CD4-positive, alpha-beta T cell treated with Interleukin-15 for 4 hours (primary cell): ENCODE data around the gene SHMT2.

Source experiments
- DNase-seq: peaks from one replicate; pipeline ENCODE4 v3.0.0-alpha.2; 2020; ENCODE audit warnings: low spot score

Gene SHMT2

DNA sequence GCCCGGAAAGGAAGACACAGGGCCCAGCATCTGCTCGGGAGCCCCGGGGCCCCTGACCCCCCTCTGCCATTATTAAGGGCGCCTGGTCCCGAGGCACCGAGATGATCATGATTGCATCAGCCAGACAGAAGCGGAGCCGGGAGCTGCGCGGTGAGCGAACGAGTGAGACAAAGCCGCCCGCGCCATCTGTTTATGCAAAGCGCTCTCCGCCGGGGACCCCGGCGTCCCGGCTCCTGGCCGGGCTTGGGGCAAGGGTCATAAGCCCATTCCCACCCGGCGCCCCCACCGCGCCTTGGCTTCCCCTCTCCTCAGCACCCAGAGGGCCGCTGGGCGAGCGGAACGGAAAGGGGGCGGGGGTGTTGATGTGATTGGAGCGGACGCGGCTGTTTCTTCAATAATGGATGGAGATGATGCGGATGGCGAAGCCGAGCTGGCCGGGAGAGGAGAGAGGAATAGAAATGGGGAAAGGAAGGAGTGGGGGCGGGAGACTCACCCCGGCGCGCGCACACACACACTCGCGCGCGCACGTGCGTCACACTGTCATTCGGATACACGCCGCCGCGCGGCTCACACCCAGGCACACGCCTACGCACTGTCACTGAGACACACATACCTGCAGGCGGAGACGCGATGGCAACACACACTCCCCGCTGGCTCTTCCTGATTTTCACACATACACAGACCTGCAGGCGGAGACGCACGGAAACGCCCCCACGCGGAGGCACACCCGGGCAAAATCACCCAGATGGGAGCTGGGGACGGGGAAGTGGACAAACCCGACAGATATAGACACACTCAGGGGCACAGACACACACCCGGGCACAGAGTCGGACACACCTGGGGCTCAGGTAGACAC lies 10.8 kb downstream of the SHMT2 start:
- peak; percentile 74 for DNase-seq

- DNase-seq, result no peak
Measured at GRCh38 chr12:57240926-57241401, 11.5 kb downstream of the SHMT2 start.

DNA sequence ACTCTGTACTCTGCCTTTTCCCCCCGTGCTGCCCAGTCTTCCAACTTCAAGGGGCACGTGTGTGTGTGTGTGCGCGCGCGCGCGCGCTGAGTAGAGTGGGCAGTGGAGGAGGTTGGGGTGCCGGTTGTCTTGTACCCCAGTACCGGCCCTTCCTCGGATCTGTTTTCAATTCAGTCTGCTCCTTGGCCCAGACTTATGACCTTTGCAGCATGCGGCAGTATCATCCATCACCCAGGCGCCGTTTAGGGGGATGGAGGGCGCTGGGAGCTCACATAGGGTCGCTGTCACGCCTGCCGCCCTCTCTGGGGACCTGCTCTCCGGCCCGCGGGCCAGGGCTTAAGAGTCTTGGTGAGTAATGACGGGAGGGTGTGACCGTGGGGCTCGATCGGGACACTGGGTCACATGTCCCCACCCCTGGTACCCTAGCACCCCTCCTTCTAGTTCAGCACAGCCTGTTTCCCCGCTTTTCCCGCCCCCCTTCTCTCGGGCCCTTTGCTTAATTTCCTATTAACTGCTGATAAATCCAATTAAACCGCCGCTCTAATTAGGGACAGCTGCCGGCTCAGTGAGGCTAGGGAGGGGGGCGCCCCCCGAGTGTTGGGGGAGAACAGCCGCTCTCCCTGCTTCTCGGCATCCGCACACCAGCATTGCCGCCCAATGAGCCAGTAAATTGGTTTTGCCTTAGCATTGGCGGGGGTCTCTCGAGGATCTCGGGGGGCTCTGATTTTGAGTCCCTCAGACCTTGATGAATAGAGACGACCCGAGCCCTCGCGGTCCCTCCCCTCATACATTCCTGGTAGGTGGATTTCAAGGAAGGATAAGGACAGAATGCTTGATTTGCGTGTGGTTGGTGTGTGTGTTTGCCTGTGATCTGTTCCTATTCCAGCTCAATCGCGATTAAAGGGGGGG lies 12.1 kb downstream of the SHMT2 start:
- DNase-seq, result no peak

DNA sequence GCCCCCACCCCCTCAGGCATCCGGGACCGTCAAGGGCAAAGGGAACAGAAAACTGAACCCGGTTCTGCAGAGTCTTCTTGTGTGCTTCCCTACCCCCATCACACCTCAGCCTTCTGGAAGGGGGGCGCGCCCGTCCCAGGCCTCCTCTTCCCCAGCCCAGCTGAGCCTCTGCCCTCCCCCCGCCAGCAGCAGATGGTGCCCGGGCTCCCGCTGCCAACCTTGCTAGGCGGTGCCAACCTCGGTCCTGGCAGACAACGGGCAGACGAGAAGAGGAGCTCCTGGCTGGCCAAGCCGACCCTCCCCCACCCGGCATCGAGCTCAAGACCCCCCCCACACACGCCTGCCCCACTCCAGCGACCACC lies 12.8 kb downstream of the SHMT2 start:
- no peak for DNase-seq

GRCh38 chr12:57242691-57243454 lies 13.4 kb downstream of the SHMT2 start:
- DNase-seq, result peak; percentile 55

DNA sequence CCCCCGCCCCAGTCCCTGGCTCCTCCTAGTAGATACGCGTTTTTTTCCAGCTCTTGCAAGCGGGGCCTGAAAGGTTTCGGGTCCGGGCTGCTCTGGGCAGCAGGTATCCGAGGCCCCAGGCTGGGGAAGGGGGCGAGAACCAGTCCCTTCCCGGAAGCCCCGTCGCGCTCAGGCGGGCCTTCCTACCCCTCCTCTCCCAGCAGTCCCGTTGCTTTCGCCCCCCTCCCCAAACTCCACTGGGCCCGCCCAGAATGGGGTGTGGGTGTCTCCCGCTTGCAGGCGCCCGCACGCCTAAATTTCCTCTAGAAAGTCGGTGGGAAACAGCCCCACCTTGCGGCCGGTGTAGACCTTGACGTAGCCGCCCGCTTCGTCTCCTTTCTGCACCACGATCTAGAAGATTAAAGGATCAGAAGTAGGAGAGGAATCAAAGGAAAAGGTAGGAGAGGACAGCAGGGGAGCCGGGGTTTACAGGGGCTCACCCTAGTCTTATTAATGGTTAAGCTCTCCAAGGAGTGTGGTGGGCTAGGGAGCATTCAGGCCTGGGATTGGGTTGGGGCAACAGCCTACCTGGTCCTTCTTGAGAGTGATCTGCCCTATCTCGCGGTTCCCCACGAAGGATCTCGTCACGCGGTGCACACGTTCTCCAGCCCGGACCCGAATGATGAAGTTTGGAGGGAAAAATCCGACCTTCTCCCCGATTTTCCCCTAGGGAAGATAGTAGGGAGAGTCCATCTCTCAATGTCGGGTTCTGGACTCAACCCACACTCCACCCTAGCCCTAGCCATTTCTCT lies 14.2 kb downstream of the SHMT2 start:
- peak; percentile 81 for DNase-seq

GRCh38 chr12:57244312-57244696 lies 14.8 kb downstream of the SHMT2 start:
- no peak for DNase-seq

DNA sequence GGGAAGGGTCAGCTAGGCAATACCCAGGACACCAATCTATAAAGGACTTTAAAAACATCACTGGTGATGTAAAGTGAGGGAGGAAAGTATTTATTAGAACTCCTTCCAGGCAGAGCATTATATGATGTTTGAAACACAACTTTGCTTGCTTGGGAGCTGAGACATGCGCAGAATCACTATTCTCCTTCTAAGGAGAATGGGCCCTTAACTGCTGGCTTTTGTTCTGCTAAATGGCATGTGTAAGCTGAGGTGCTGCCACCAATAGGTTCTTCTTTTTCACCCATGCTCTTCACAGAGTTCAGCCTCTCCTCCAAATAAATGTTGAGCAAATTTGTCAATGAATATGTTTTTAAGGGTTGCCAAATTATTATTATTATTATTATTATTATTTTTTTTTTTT lies 17.5 kb downstream of the SHMT2 start:
- DNase-seq, result no peak

DNA sequence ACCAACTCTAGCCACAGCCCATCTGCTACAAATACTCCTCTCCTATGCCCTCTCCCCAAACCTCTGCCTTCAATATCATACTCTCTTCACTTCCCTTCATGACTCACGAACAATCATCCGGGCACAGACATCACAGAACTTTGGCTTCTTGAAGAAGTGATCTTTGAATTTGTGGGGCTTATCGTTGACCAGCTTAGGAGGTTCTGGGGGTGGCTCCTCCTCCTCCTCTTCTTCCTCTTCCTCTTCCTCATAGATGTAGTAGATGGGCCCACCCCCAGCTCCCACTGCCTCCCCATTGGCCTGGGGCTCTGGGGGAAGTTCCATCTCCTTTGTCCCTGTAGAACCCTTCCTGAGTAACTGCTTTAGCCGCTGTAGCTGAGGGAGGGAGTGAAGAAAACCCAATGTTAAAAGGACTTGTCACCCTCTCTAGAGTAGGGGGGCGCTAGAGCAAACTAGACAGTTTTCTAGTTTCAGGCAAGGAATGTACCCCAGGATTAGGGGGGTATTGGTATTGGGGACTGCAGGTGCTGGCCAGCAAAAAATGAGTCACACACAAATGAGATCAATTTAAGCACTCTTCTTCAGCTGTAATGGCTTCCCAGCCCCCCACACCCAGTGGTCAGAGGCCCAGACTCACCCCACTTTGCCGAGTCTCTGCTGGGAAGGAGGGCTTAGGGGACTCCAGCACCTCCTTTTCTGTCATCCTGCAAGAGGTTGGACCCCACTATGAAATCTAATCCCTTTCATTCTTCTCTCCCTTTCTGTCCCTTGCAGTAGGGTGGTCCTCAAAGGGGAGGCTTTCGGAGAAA lies 19.6 kb downstream of the SHMT2 start:
- no peak for DNase-seq

DNA sequence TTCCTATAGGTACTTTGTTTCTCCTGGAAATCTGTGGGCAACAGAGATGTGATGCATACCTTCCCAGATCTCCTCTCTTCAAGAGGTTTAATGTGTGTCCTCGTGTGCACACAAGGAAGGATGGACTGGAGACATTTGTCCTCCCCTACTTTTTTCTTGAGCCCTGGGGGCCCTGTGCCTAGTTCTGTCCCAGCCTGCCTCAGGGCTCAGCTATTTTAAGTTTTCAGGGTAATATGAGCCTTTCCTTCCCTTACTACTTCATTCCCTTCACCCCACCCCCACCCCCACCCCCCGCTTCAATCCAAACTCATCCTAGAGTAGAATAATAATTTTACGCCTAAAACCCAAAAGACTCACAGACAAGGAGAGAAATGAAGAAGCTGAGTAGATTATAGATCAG lies 21.0 kb downstream of the SHMT2 start:
- no peak for DNase-seq

DNA sequence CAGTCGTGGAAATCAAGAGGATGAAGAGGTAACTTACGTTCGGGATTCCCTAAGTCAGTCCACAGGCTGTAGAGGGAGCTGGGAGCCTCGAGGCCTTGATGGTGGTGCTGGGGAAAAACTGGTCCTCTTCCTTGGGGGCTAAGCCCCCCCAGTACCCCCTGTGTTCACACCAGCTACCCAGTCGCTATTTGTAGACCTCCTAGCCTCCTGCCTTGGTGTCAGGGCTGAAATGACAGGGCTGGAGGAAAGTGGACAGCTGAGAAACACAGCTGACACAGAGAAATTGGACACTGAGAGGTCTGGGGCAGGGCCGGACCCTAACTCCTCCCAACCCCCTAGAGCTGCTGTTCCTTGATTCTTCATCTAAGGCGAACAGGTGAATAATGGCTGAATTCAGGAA lies 21.4 kb downstream of the SHMT2 start, which contains the start of gene STAC3:
STAC3 (minus strand) TSS at position 232 of the 400 bp plus-strand sequence. CDS start 1,551 bp downstream, outside the sequence.
- DNase-seq, result no peak

DNA sequence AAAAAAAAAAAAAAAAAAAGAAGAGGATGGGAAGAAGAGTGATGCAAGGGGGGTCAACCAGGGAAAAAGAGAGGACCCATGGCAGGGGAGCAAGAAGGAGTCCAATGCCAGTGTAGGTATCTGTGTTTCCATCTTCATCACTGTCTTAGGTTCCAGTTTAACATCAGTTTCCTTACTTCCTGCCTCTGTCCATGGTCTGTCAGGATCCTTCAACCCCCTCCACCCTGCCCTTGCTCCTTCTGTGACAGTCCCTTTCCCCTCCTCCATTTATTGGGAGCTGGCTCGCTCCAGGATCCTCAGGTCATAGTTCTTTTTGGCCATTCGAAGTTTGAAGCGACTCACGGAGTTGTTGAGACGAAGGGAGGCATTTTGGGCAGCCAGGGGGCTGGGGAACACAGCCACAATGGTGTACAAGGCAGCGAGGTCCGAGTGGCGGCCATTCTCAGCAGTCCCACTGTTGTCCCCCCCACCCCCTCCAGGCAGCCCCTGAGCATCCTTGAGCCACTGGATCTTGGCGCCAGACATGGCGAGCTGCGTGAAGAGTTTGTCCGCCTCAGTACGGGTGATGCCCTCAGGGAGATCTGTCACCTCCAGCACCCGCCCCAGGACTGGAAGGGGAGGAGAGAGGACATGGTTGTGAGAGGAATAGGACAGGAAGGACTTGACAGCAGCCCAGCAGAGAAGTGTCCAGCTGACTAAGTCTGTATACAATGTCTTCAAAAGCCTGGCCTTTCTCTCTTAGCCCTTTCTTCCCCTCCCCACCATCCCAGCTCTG lies 25.2 kb downstream of the SHMT2 start:
- no peak for DNase-seq

DNA sequence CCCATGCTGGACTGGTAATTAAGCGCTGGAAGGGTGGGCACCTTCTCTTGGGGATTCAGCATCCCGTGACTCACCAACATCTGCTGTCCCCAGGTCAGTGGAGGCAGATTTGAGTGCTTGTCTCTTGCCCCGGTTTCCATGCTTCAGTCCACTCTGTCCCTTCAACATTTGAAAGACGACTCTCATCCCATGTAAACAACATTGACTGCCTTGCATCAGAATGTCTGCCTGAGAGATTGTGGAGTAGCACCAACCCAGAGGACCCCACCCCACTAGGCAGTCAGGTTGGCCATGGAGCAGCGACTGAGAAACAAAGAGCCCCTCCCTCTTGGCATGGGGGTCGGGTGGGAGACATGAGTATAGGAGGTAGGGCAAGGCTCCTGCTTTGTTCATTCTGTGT lies 26.4 kb downstream of the SHMT2 start:
- DNase-seq, result no peak

- no peak for DNase-seq
Measured at GRCh38 chr12:57258977-57259970, 29.8 kb downstream of the SHMT2 start.

GRCh38 chr12:57260366-57260765 lies 30.9 kb downstream of the SHMT2 start:
- DNase-seq, result no peak

DNA sequence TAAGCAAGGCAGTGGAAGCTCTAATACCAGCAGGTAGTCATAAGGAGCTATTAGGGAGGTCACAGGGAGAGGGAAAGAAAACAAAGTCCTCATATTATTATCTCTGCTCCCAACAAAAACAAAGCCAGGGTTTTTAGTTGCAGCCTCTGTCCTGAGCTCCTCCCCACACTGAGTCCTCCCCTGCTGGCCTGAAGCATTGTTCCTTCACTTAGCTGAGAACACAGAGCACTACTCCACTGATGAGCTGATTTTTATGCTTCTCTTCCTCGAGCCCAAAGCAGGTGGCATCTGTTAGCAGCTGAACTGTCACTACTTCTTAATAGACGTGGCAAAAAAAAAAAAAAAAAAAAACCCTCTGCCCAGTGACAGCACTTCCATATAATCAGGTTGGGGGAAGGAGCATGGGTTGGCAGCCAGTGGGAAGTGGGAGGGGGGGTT lies 31.9 kb downstream of the SHMT2 start:
- DNase-seq, result no peak

DNA sequence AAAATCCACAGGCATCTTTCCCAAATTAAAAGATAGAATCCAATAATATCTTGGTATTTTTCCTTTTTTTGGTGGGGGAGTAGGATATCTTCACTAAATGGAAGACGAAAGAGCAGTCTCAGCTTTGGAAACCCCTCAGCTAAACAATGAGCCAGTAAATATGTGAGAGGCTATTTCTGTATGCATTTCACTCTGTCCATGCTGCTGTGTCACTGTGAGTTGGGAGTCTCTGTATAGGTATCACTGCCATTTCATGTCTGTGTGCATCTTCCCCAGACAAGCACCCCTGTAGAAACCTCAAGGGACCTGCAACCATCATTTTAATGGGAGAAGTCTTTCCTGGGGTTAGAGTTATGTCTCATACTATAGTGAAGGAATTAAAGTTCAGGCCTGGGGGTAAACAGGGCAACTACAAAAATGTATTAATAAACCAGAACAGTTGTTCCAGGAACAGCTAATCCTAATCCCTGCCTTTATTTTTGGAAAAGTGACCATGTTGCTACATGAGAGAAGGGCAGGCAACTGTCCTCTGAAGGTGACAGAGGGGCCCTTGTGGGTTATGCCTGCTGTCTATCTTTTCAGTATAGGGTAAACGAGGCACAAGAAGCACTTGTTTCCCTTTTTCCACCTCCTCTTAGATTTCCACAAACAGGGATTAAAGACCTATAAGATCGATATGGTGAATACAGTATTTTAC lies 32.8 kb downstream of the SHMT2 start:
- DNase-seq, result no peak

DNA sequence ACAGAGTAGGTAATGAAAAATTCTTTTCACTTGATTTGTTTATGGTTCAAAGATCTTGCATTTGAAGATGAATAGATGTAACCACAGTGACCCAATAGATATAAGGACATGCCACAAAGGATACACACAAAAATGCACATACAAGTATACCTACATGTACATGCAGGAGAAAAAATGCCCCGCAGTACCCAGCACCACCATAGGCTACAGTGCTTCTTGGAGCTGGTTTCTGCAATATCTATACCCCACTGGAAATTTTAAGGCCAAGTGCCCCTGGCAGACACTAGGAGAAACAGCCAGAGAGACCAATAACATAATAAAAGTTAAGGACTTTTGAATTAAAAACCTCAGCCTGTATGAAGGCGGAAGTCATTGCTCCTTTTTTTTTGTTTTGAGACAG lies 33.6 kb downstream of the SHMT2 start:
- no peak for DNase-seq
